HG03066 (cell line): ENCODE measurements around the gene CACNA1G.

Experiments
- ATAC-seq: cut with Tn5 transposase; IDR thresholded peaks from one replicate; pipeline ENCODE4 v1.9.1; 2021; ENCODE audit warnings: low read depth; ENCODE audit not compliant: unreplicated experiment

The CACNA1G gene

DNA sequence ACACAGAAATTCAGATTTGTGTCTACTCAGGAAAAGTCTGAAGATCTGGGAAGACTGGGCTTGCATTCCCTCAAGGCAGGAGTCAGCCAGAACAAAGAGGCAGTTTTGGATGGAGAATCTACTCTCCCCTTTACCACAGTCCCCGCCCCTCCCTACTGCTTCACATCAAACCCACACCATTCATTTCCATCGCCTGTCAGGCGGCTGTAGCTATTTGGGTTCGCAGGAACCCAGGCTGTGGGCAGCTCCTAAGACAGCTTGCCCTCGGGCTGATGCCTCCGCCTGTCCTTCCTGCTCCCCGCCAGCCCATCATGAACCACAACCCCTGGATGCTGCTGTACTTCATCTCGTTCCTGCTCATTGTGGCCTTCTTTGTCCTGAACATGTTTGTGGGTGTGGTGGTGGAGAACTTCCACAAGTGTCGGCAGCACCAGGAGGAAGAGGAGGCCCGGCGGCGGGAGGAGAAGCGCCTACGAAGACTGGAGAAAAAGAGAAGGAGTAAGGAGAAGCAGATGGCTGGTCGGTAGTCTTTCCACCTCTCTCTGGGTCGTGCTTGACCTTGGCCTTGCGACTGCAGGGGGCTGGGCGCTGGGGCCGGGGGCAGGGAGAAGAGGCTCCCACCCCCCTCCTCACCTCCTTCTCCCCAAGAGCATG lies 47.1 kb downstream of the CACNA1G start:
- no peak for ATAC-seq

DNA sequence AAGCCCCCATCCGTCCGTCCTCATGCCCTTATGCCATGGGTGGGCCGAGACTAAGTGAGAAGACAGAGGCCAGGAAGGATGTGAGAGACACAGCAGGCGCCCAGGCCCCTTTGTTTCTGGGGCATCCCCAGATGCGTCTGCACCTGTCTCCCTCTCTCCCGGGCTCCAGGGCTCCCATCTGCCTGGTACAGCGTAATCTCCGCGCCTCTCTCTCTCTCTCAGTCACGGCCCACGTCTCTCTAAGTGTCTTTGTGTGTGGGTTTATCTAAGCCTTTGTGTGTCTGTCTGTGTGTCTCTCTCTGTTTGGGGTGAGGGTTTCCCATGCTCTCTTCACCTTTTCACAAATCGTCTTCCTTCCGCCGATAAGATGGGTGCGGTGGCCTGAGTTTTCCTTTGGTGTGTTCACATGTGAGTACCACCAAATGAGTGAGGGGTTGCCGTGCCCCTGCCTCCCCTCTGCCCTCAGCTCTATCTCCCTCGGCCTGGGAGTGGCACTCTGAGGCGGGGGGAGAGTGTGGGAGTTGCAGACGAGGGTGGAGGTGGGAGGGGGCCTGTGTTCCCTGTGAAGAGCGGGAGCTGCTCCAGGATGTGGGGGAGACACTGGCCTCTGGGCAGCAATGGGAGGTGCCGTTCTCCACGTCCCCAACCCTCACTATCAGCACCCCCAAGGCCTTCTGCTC lies 48.3 kb downstream of the CACNA1G start:
- no peak for ATAC-seq

GRCh38 chr17:50609380-50610074 lies 49.0 kb downstream of the CACNA1G start:
- no peak for ATAC-seq

DNA sequence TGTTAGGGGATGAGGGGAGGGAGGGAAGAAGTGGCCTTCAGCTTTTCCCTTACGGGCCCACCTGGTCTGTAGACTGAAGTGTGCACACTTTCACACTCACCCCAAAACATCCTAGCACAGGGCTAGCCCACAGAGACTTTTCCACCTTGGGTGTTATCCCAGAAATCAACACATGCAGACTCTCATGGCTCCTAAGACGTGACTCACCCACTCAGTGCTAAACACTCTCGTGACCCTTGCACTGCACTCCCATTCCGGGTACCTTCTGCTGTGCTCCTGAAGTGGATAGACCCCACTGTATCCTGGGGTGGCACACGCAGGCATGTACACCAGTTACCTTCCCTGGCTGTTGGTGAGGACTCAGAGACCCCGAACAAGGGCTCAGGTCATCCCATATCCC lies 51.1 kb downstream of the CACNA1G start:
- no peak for ATAC-seq

- ATAC-seq: no peak
These were observed 51.8 kb downstream of the CACNA1G start for GRCh38 chr17:50612281-50612680.

DNA sequence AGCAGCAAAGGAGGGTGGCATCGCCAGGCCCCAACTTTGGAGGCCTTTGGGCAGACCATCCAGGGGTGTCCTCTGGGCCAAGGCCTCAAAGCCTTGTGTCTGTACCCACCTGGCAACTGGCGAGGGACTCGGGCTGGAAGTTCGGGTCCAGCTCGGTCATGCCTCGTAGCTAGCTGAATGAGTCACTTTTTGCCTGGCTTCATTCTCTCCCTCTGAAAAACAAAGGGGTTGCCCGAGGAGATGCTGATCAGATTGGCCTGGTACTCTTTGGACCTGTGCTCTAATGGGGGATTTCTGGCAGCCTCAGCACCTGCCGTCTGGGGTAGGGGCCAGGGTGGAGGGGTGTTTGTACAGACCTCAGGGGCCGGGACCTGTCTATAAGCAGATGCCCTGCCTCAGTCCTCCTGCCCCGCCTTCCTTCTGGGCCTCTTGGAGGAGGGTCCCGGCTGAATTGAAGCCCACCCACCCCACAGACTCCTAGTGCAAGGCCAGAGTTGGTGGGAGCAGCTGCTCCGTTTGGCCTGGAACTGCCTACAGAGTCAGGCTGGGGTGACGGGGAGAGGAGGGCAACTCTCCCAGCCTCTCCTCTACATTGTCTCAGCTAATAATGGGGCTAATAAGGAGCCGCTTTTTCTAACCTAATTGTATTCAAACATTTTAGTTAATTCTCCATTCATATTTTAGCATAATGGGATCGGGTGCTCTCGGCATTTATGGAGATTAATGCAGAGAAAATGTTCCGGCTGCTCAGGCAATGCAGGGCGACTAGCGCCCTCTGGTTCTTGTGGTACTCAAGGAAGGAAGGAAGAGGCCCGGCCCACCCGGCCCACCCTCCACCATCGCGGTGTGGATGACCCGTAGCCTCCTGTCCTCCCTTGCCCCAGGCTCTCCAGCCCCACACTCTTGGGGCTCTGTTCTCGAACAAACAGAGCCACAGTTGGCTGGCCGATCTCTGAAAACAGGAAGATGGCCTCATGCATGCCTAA lies 52.8 kb downstream of the CACNA1G start:
- ATAC-seq: no peak

DNA sequence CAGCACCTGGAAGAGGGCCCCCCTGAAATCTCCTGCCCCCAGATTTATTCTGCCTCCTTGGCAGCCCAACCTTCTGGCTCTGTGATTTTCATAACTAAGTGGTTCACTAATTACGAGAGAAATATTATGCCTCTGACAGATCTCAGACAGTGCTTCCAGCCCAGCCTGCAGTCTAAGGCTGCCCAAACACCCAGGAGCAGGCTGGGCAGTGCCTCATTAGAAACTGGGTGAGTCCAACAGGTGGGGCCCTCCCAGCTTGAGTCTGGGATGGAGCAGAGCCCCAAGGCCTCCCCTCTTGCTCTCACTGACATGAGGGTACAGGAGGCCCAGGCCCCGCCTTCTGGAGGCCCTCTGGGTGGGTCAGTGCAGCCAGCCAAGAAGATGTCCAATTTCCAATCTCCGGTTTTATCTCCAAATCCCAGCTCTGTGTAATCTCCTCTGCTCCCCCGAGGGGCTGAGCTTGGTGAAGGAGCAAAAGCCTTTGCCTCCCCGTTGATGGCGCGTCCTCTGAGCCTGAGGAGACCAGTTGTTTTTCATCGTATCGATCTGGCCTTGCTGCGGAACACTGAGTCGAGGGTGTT lies 54.0 kb downstream of the CACNA1G start:
- no peak for ATAC-seq

DNA sequence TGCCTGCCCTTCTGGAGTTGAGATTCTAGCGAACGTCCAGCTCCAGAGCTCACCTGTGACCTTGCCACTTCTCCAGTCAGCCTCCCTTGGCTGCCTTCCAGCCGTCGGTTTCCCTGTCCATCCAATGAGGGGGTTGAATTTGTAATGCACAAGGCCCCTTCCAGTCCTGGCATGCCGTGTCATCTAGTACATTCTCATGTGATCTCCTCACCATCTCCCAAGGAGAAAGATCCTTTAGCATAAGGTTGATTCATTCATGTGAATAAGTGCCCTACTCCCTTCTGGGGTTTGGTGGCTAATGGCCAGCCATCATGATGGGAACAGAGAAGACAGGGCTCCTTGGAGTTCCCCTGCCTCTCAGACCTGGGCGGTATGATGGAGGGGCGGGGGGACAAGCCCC lies 55.3 kb downstream of the CACNA1G start:
- ATAC-seq: no peak

DNA sequence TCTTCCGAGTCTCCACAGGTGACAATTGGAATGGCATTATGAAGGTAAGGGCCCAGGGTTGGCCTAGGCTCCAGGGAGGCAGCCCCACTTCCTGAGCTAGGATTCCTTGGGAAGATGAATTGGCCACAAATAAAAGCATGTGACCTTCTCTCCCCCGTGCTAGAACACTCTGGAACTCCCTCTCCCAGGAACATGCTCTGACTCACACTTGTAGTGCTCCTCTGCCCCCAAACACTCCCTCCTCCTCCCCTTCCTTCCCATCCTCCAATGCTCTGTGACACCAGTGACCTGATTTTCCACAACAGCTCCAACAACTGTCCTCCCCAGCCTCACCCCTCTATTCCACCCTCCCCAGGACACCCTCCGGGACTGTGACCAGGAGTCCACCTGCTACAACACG lies 57.8 kb downstream of the CACNA1G start:
- no peak for ATAC-seq

GRCh38 chr17:50618941-50619340 lies 58.4 kb downstream of the CACNA1G start:
- no peak for ATAC-seq

DNA sequence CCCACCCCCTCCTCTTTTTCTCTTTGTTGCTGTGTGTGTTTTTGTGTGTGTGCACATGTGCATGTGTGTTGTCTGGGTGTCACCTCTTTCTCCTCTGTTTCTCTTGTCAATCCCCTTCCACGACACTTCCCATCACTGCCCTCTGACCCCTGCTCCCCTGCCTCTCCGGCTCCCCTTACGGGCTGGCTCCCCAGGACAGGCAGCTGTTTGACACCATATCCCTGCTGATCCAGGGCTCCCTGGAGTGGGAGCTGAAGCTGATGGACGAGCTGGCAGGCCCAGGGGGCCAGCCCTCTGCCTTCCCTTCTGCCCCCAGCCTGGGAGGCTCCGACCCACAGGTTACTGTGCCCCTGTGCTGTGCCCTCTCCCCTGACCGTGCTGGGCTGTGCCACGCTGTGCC lies 59.0 kb downstream of the CACNA1G start:
- no peak for ATAC-seq

GRCh38 chr17:50620237-50620636 lies 59.7 kb downstream of the CACNA1G start:
- ATAC-seq: no peak

DNA sequence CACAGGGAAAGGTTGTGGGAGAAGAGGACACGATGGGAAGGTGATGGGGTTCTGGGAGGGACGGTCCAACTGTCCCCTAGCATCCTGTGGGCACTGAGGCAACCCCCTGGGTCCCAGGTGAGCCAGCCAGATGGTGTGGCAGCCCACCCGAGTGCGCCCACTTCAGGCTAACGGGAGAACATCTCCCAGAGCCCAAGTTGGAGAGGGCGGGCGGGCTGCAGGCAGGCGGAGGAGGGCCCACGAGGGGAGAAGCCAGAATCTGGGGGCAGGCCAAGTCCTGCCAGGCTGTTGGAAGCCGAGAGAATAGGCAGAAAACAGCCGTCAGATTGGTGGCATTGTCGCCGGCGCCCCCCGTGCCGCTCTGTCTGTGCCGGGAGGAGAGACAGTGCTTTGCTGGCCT lies 60.3 kb downstream of the CACNA1G start:
- no peak for ATAC-seq

- no peak for ATAC-seq
These were observed 61.1 kb downstream of the CACNA1G start for GRCh38 chr17:50621574-50622031.

- no peak for ATAC-seq
These were observed 63.9 kb downstream of the CACNA1G start for GRCh38 chr17:50624321-50624934.

GRCh38 chr17:50625032-50625871 lies 64.7 kb downstream of the CACNA1G start:
- no peak for ATAC-seq

DNA sequence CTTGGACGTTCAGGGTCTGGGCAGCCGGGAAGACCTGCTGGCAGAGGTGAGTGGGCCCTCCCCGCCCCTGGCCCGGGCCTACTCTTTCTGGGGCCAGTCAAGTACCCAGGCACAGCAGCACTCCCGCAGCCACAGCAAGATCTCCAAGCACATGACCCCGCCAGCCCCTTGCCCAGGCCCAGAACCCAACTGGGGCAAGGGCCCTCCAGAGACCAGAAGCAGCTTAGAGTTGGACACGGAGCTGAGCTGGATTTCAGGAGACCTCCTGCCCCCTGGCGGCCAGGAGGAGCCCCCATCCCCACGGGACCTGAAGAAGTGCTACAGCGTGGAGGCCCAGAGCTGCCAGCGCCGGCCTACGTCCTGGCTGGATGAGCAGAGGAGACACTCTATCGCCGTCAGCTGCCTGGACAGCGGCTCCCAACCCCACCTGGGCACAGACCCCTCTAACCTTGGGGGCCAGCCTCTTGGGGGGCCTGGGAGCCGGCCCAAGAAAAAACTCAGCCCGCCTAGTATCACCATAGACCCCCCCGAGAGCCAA lies 65.6 kb downstream of the CACNA1G start:
- ATAC-seq: no peak

- ATAC-seq: no peak
These were observed 66.7 kb downstream of the CACNA1G start for GRCh38 chr17:50627036-50627781.
